ENCODE results near the gene FOXR1.

DNA sequence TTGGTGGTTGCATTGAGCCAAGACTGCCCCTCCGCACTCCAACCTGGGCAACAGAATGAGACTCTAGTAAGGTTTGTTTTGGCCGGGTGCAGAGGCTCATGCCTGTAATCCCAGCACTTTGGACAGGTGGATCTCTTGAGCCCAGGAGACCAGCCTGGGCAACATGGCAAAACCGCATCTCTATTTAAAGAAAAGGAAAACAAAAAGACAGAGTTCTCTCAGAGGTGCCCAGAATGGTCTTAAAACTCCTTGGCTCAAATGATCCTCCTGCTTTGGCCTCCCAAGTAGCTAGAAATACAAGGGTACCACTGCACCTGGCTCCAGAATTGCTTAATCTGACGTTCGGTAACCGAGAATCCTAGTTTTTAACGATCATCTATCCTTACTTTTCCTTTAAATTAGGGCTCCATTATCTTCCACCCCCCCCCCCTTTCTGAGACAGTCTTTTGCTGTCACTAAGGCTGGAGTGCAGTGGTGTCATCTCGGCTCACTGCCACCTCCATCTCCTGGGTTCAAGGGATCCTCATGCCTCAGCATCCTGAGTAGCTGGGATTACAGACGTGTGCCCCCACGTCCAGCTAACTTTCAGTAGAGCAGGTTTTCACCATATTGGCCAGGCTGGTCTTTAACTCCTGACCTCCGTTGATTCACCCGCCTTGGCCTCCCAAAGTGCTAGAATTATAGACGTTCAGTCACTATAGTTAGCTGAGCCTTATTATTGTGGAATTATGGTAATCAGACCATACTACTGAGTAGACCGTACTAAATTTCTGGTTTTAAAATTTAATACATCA, 44.9 kb downstream of the FOXR1 start:
- TF ChIP-seq, protein P1, sequence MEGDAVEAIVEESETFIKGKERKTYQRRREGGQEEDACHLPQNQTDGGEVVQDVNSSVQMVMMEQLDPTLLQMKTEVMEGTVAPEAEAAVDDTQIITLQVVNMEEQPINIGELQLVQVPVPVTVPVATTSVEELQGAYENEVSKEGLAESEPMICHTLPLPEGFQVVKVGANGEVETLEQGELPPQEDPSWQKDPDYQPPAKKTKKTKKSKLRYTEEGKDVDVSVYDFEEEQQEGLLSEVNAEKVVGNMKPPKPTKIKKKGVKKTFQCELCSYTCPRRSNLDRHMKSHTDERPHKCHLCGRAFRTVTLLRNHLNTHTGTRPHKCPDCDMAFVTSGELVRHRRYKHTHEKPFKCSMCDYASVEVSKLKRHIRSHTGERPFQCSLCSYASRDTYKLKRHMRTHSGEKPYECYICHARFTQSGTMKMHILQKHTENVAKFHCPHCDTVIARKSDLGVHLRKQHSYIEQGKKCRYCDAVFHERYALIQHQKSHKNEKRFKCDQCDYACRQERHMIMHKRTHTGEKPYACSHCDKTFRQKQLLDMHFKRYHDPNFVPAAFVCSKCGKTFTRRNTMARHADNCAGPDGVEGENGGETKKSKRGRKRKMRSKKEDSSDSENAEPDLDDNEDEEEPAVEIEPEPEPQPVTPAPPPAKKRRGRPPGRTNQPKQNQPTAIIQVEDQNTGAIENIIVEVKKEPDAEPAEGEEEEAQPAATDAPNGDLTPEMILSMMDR (IDR thresholded peaks at IDR 0.05): no peak
- TF ChIP-seq POLR2AphosphoS5 (IDR thresholded peaks at IDR 0.05): no peak

All from breast epithelium (tissue), 3 donors.